HEK293T (cell line): ENCODE results near the gene TFF2.
A peak's percentile ranks its signal among the peaks of the same experiment; 100 is the strongest.

Experiments used
- CTCF ChIA-PET: fragments of 350-600 bp; formaldehyde crosslinking; extraction: SDS; loops from one replicate; lab custom pipeline; 2021; ENCODE audit warnings: antibody characterized with exemption, inconsistent platforms; lab: Yijun Ruan, JAX
- POLR2A ChIA-PET: fragments of 350-600 bp; formaldehyde crosslinking; extraction: SDS; loops from one replicate; lab custom pipeline; 2020; ENCODE audit warnings: antibody characterized with exemption, inconsistent platforms; lab: Yijun Ruan, JAX
- DNase-seq: peaks from one replicate; pipeline ENCODE4 v3.0.0; 2012; ENCODE audit warnings: mixed read lengths; ENCODE audit errors: extremely low spot score
- ARNT ChIP-seq: fragments of 450-650 bp; IDR thresholded peaks from 2 replicates; pipeline ENCODE4 v1.6.1; 2017; ENCODE audit warnings: mild to moderate bottlenecking
- BHLHE40 ChIP-seq: fragments of 450-650 bp; IDR thresholded peaks from 2 replicates; pipeline ENCODE4 v1.6.1; 2016; ENCODE audit warnings: mild to moderate bottlenecking, moderate library complexity, borderline replicate concordance
- CTBP1 ChIP-seq: fragments of 450-650 bp; IDR thresholded peaks from 2 replicates; pipeline ENCODE4 v1.6.1; 2016; ENCODE audit warnings: borderline replicate concordance
- ELF4 ChIP-seq: fragments of 450-650 bp; IDR thresholded peaks from 2 replicates; pipeline ENCODE4 v1.6.1; 2017; ENCODE audit warnings: antibody characterized with exemption
- FOXA1 ChIP-seq: fragments of 450-650 bp; IDR thresholded peaks from 2 replicates; pipeline ENCODE4 v1.6.1; 2016; ENCODE audit warnings: mild to moderate bottlenecking
- FOXK2 ChIP-seq: fragments of 450-650 bp; IDR thresholded peaks from 2 replicates; pipeline ENCODE4 v1.6.1; 2016; ENCODE audit warnings: mild to moderate bottlenecking
- FOXM1 ChIP-seq: fragments of 450-650 bp; IDR thresholded peaks from 2 replicates; pipeline ENCODE4 v1.6.1; 2017; ENCODE audit warnings: mild to moderate bottlenecking, borderline replicate concordance
- HDGF ChIP-seq: fragments of 450-650 bp; IDR thresholded peaks from 2 replicates; pipeline ENCODE4 v1.6.1; 2017; ENCODE audit warnings: antibody characterized with exemption, borderline replicate concordance
- L3MBTL2 ChIP-seq: fragments of 450-650 bp; conservative IDR thresholded peaks from 2 replicates; pipeline ENCODE4 v1.6.1; 2016; ENCODE audit warnings: mild to moderate bottlenecking
- LEF1 ChIP-seq: fragments of 450-650 bp; IDR thresholded peaks from 2 replicates; pipeline ENCODE4 v1.6.1; 2017; ENCODE audit warnings: mild to moderate bottlenecking, borderline replicate concordance
- NFRKB ChIP-seq: fragments of 450-650 bp; IDR thresholded peaks from 2 replicates; pipeline ENCODE4 v1.6.1; 2016; ENCODE audit warnings: mild to moderate bottlenecking, moderate library complexity
- SP1 ChIP-seq: fragments of 450-650 bp; IDR thresholded peaks from 2 replicates; pipeline ENCODE4 v1.6.1; 2017
- SUZ12 ChIP-seq: fragments of 450-650 bp; IDR thresholded peaks from 2 replicates; pipeline ENCODE4 v1.6.1; 2016; ENCODE audit warnings: mild to moderate bottlenecking
- TARDBP ChIP-seq: fragments of 450-650 bp; IDR thresholded peaks from 2 replicates; pipeline ENCODE4 v1.6.1; 2016
- ZNF384 ChIP-seq: fragments of 450-650 bp; IDR thresholded peaks from 2 replicates; pipeline ENCODE4 v1.6.1; 2016
- TF ChIP-seq, protein P1 (sequence below): fragments of 450-650 bp; IDR thresholded peaks from 2 replicates; pipeline ENCODE4 v1.6.1; 2016

TFF2 gene

DNA sequence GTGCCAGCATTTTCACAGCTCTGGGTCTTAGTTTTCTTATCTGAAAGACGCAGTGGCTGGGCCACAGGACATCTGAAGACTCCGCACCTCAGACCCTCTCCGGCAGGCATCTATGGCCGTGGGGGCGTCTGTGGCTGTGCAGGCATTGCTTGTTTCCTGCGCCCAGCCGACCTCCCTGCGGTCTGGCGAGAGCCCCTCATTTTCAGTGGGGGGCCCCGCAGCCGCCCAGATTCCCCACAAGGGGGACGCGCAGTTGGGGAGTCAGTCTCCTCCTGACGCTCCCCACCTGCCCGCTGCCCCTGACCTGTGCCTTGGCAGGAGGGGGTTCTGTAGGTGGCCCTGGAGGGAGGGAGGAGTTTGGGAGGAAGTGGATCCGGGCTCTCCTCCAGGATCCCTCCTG lies 19.0 kb upstream of the TFF2 start:
- CTCF ChIA-PET = no interaction called here

DNA sequence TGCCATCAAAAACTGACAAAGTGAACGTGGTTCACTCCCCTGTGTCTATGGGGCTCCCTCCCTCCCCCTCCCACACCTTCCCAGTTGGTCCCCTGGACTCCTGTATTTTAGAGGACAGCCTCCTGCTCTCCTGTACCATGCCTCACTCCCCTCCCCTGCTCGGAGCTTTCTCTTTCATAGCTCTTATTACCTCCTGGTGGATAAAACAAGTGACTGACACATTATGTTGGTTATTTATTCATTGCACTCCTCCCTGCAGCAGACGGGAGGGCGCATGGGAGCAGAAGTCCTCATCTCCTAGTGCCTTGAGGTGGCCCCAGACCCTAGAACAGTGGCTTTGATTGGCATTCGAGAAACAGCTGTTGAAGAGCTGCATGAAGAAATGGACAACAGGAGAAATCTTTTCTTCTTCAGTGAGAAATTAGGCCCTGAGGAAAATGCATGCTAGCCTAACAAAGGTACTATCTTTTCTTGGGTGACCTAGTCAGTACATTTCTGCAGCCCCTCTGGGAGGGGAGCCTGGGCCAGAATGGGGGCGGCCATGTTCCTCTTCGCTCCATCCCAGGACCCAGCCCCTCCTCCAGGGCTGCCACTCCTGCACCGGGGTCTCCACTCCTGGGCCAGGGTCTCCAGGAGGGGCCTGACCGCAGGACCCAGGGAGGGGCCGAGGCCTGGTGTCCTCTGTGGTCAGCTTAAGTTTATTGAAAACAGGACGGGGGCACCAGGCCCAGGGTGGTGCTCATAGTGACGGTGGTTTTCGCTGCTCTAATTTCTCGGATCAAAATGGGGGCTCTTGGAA lies 16.8 kb upstream of the TFF2 start:
- ChIA-PET POLR2A (no interaction called here), CTCF (interaction anchor here (0.6 to 0.8 kb wide), 2 partner anchors 26 to 490 kb away, joined by 3 to 9 read pairs; no protein-coding TSS in a partner anchor)
- TF ChIP-seq CTBP1 (no peak), SP1 (no peak), BHLHE40 (no peak), FOXK2 (no peak)
- TF ChIP-seq, protein P1, sequence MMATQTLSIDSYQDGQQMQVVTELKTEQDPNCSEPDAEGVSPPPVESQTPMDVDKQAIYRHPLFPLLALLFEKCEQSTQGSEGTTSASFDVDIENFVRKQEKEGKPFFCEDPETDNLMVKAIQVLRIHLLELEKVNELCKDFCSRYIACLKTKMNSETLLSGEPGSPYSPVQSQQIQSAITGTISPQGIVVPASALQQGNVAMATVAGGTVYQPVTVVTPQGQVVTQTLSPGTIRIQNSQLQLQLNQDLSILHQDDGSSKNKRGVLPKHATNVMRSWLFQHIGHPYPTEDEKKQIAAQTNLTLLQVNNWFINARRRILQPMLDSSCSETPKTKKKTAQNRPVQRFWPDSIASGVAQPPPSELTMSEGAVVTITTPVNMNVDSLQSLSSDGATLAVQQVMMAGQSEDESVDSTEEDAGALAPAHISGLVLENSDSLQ = peak; percentile 73
- DNase-seq = no peak

More for the DNA sequence above, 19.0 kb upstream of the TFF2 start:
- DNase-seq = no peak
- POLR2A ChIA-PET = no interaction called here
- TF ChIP-seq LEF1 (no peak), NFRKB (no peak), CTBP1 (no peak), SP1 (no peak), FOXK2 (no peak), L3MBTL2 (no peak), SUZ12 (no peak), TARDBP (no peak), HDGF (no peak), ZNF384 (no peak), FOXM1 (no peak), BHLHE40 (no peak), ARNT (no peak), ELF4 (no peak), FOXA1 (no peak)
- TF ChIP-seq, protein P1 = no peak

DNA sequence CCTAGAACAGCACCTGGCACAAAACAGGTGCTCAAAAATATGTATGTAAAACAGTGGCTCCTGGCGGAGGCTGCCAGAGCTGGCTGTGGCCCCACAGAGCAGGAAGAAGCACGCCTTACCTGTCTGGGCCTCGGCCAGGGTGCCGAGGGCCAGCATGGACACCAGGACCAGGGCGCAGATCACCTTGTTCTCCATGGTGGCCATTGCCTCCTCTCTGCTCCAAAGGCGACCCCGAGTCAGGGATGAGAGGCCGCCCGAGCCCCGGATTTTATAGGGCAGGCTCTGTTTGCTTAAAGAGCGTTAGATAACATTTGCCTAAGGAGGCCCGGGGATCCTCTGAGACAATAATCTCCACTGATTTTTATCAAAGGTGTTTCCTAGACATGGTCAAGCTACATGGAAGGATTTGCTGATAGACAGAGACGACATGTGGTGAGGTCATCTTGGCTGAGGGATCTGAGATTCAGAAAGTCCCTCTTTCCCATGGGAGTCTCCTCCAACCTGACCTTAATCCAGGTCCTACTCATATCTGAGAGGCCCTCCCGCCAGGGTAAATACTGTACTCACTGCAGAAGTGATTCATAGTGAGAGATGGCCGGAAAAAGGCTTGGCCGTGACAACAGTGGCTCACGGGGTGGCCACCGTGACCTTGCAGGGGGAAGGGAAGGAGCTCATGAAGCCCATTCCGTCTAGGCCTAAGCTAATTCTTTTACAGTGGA lies 15.7 kb upstream of the TFF2 start, which contains the start of gene TFF1:
TSS of gene TFF1 (minus strand) at position 244 of the 719 bp plus-strand sequence. CDS start at position 204, 40 bp downstream.
- TF ChIP-seq BHLHE40 (no peak), ELF4 (no peak), L3MBTL2 (no peak), ARNT (no peak), FOXK2 (no peak), ZNF384 (no peak), LEF1 (no peak), SUZ12 (no peak), HDGF (no peak), CTBP1 (no peak), FOXM1 (no peak)
- DNase-seq = no peak
- POLR2A ChIA-PET = no interaction called here
- CTCF ChIA-PET = no interaction called here

DNA sequence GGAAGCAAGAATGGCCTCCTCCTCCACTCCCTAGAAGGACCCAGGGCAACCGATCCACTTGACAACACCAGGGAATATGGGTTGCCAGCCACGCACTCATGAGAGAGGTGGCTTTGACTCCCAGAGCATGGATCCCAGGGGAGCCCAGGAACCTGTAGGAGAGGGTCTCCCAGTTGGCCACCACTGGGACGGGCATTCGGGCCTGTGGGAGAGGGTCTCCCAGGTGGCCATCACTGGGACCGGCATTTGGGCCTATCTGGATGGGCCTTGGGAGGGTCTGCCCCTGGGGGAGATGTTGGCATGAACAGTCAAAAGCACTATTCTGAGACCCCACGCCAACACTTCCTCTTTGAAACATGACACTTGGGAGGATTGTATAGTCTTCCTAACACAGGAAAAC lies 15.0 kb upstream of the TFF2 start:
- CTCF ChIA-PET = no interaction called here
- DNase-seq = no peak
- TF ChIP-seq SP1 (no peak), ARNT (no peak), FOXM1 (no peak), FOXK2 (no peak), BHLHE40 (no peak), HDGF (no peak), NFRKB (no peak), L3MBTL2 (no peak), TARDBP (no peak), ELF4 (no peak), ZNF384 (no peak), LEF1 (no peak), CTBP1 (no peak), SUZ12 (no peak), FOXA1 (no peak)
- TF ChIP-seq, protein P1 = no peak
- POLR2A ChIA-PET = no interaction called here

DNA sequence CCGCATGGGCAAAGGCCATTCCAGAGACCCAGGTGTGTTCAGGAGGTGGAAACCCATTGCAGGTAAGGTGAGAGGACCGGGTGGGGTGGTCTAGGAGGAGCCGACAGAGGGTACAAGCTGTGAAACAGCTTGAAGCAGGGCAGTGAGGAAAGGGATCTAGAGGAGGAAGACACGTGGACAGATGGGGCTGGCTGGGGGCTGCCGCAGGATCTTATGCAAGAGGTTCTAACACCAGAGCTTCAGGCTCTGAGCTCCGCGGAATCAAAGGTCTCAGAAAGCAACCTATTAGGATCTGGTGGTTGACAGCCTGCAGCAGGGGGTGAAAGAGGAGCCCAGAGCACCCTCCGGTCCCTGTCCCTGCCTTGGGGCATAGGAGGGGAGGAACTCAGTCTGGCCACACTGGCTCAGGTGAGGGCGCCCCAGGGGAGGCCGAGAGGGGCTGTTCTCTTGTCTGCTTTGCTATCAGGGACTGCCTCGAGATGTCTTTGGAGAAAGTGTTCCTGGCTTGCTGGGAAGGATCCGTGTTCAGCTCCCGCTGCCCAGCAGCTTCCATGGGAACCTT lies 13.6 kb upstream of the TFF2 start:
- POLR2A ChIA-PET = no interaction called here
- no peak for DNase-seq
- TF ChIP-seq LEF1 (no peak), FOXM1 (no peak), SUZ12 (no peak), L3MBTL2 (no peak), ZNF384 (no peak), ELF4 (no peak), CTBP1 (no peak), FOXK2 (no peak), BHLHE40 (no peak), ARNT (no peak), HDGF (no peak), NFRKB (no peak), TARDBP (no peak), FOXA1 (no peak), SP1 (no peak)
- TF ChIP-seq, protein P1 = no peak
- CTCF ChIA-PET = no interaction called here
